DMS53 treated with DMSO at 0.1 percent for 48 hours (cell line): ENCODE measurements around the gene HYAL2.
"Not testable (repeated sequence)": the region's sequence is repeated elsewhere in the genome, so short reads cannot be mapped to it uniquely, and the experiment has no call there.

Experiments
- DNase-seq: peaks from one replicate; lab custom pipeline; 2025; ENCODE audit not compliant: unreplicated experiment; lab: John Stamatoyannopoulos, UW

HYAL2 gene

GRCh38 chr3:50292159-50293078, 30.1 kb downstream of the HYAL2 start, which contains the start of gene IFRD2:
TSS of gene IFRD2 (minus strand) at chr3:50292429. CDS start at chr3:50292274, 155 bp downstream.
- peak; percentile 75 for DNase-seq

- no peak for DNase-seq
Measured at GRCh38 chr3:50290161-50290641, 32.3 kb downstream of the HYAL2 start.

- DNase-seq, result no peak
Measured at GRCh38 chr3:50289130-50289529, 33.4 kb downstream of the HYAL2 start.

GRCh38 chr3:50288387-50289007, 34.0 kb downstream of the HYAL2 start:
- DNase-seq, result no peak

GRCh38 chr3:50287262-50287661, 35.3 kb downstream of the HYAL2 start:
- no peak for DNase-seq

GRCh38 chr3:50286322-50287227, 36.0 kb downstream of the HYAL2 start:
- DNase-seq, result no peak

- DNase-seq, result not testable (repeated sequence)
Measured at GRCh38 chr3:50284121-50284520, 38.4 kb downstream of the HYAL2 start.

- DNase-seq, result no peak
Measured at GRCh38 chr3:50279255-50280016, 43.1 kb downstream of the HYAL2 start.

- no peak for DNase-seq
Measured at GRCh38 chr3:50278880-50279224, 43.7 kb downstream of the HYAL2 start, which contains the start of gene LSMEM2. TSS of gene LSMEM2 (plus strand) at chr3:50279087. CDS start at chr3:50279114, 27 bp downstream.

- no peak for DNase-seq
Measured at GRCh38 chr3:50278123-50278879, 44.2 kb downstream of the HYAL2 start.

GRCh38 chr3:50276762-50277101, 45.8 kb downstream of the HYAL2 start:
- no peak for DNase-seq

GRCh38 chr3:50275996-50276761, 46.4 kb downstream of the HYAL2 start:
- DNase-seq, result no peak

GRCh38 chr3:50275141-50275995, 47.2 kb downstream of the HYAL2 start:
- no peak for DNase-seq

- DNase-seq, result peak; percentile 20
Measured at GRCh38 chr3:50274371-50275104, 48.0 kb downstream of the HYAL2 start.

GRCh38 chr3:50273689-50274065, 48.9 kb downstream of the HYAL2 start:
- DNase-seq, result no peak

- peak; percentile 20 for DNase-seq
Measured at GRCh38 chr3:50272911-50273688, 49.4 kb downstream of the HYAL2 start.

GRCh38 chr3:50272538-50272910, 50.0 kb downstream of the HYAL2 start:
- not testable (repeated sequence) for DNase-seq
